G401 (cell line): ENCODE measurements around the gene PLCXD3. TPM values are rescaled to one million over a fixed set of nuclear protein-coding genes. Genes with fewer than 3 reads are reported as not detected.
"Not testable (repeated sequence)": the region's sequence is repeated elsewhere in the genome, so short reads cannot be mapped to it uniquely, and the experiment has no call there.

Experiments used
- DNase-seq: peaks from one replicate; pipeline ENCODE4 v3.0.0-alpha.2; 2015; ENCODE audit warnings: low spot score
- in situ Hi-C: cut with HindIII; loops from 2 replicates; pipeline ENCODE4 v1.10.0; 2016; ENCODE audit warnings: low sequenced_read_pairs, mixed read lengths
- total RNA-seq: library from RNA; depleted of rRNA; stranded (reverse); fragments of >200 nt; shearing (Covaris generic); gene quantifications from 2 replicates; pipeline ENCODE4 v1.2.3, GENCODE V29; 2014

The PLCXD3 gene
- total RNA-seq, 1 experiment from 2014 or later: not detected

DNA sequence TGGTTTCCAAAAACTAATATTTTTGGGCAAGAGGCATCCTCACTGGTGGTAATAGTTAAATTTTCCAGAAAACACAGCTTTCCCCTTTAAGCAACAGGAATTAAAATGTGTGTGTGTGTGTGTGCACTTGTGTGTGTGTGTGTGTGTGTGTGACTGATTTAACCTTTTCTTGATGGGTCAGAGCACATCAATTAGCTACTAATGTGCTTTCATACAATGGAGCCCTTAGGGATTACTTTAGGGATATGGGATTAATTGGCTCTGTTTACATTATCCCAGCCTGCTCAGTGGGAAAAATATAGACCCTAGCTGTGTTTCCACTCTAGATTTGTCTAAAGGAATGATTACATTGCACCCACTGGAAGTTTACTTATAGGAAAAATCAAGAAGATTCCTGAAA, 6.5 kb downstream of the PLCXD3 start:
- DNase-seq: no peak
- in situ Hi-C loops: no loop called here

DNA sequence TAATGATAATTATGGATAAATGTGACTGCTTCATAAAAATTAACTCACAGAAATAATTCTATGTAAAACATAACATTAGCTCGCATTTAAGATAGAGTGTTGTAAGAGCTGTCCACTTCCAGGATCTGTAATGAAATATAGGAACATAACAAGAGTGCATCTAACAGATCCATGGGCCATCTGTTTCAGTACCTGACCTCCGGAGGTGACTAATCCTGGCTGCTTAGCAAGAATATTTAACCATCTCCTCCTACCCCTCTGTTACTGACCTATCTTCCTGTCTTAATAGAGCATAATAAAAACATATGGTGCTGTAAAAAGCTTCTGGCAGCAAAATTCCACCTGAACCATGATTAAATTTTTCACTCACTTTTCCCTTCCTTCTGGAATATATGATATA, 7.1 kb downstream of the PLCXD3 start:
- in situ Hi-C loops: no loop called here
- DNase-seq: peak; percentile 98

DNA sequence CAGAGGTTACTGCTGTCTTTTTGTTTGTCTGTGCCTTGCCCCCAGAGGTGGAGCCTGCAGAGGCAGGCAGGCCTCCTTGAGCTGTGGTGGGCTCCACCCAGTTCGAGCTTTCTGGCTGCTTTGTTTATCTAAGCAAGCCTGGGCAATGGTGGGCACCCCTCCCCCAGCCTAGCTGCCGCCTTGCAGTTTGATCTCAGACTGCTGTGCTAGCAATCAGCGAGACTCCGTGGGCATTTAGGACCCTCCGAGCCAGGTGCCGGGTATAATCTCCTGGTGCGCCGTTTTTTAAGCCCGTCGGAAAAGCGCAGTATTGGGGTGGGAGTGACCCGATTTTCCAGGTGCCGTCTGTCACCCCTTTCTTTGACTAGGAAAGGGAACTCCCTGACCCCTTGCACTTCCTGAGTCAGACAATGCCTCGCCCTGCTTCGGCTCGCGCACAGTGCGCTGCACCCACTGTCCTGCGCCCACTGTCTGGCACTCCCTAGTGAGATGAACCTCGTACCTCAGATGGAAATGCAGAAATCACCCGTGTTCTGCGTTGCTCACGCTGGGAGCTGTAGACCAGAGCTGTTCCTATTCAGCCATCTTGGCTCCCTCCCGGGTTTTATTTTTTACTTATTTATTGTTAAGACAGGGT, 16.8 kb downstream of the PLCXD3 start:
- in situ Hi-C loops, DNase-seq: not testable (repeated sequence)

DNA sequence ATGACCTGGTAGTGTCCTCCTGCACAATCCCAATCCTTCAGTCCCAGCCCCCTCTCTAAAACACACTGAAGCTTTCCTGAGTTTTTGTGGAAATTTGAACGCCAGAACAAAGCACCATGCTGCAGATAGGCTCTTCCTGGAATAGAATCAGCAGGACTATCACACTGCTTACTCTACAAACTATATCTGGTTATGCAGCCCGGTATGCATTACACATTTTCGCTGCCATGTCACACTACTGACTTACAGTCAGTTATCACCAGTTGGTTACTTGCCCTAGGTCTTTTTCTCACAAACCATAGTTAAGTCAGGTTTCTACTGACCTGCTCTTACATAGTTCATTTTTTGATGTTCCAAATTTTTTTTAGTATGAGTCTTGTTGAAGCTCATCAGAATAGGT, 24.9 kb downstream of the PLCXD3 start:
- in situ Hi-C loops: no loop called here
- no peak for DNase-seq

DNA sequence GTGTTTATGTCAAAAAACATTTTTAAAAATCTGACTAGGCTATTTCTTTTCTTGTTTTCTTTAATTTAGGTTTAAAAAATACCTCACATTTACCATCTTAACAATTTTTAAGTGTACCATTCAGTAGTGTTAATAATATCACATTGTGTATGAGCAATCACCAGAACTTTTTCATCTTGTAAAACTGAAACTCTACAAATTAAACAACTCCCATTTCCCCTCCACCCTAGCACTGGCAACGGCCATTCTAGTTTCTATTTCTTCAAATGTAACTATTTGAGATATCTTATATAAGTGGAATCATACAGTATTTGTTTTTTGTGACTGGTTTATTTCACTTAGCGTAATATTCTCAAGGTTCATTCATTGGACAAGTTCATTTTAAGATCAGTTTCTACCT, 27.7 kb downstream of the PLCXD3 start:
- no peak for DNase-seq
- in situ Hi-C loops: no loop called here

DNA sequence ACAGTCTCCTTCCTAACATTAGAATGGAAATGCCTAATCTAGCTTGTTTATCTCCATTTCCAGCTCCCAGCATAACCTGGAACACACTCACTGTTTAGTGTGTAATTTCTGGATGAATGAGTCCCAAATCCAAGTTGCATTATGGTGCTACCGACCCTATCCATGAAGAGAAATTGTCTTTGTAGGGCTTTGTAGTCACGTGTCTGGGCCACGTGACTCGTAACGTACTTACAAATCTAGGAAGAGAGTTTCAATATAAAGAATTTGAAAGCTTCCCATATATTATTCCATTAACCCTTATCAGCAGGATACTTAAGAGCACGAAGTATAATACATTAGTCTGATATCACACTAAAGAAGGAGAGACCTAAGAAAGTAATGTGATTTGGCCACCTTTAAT, 28.2 kb downstream of the PLCXD3 start:
- in situ Hi-C loops: no loop called here
- DNase-seq: peak; percentile 37

DNA sequence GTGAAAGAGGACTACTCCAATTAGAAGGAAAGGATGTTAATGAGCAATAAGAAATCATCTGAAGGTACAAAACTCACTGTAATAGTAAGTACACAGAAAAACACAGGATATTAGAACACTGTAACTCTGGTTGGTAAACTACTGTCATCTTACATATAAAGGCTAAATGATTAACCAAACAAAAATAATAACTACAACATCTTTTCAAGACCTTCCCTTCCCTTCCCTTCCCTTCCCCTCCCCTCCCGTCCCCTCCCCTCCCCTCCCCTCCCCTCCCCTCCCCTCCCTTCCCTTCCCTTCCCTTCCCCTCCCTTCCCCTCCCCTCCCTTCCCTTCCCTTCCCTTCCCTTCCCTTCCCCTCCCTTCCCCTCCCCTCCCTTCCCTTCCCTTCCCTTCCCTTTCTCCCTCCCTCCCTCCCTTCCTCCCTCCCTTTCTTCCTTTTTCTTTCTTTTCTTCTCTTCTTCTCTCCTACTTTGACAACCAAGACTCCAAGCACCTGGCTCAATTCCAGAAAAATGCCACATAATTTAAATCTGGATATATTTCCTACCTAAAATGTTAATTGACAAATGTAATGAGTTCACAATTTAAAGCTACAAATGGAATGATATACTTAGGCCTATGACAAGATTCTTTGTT, 38.7 kb downstream of the PLCXD3 start:
- in situ Hi-C loops: not testable (repeated sequence)

DNA sequence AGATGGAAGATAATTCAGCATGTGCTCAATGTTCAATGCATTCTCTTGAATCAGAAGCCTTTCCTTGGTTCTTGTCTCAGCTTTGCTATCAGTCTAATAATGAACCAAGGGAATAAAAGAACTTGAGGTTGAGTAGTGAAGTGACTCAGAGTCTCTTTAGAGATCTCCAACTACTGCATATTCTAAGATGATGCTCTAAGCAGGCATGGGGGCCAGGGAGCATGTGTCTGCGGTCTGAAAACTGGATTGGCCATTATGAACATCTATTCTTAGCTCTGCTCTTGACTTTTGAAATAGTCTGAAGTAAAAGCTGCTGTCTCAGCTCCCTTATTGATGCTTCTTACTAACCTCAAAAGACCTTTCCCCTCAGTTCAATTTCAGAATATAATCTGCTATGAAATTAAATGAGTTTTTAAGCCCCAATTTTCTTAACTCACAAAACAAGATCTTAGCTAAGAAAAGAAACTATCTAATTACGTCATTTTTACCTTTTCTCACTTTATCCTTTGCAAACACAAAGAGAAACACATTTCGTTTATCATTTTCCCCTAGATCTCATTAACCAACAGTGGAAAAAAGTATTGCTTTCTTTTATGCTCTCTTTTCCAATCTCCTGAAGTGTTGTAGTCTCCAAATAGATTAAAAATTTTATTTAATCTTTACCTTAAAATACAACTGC, 44.8 kb downstream of the PLCXD3 start:
- DNase-seq: no peak
- in situ Hi-C loops: no loop called here

More for the DNA sequence above, 38.7 kb downstream of the PLCXD3 start:
- not testable (repeated sequence) for DNase-seq

DNA sequence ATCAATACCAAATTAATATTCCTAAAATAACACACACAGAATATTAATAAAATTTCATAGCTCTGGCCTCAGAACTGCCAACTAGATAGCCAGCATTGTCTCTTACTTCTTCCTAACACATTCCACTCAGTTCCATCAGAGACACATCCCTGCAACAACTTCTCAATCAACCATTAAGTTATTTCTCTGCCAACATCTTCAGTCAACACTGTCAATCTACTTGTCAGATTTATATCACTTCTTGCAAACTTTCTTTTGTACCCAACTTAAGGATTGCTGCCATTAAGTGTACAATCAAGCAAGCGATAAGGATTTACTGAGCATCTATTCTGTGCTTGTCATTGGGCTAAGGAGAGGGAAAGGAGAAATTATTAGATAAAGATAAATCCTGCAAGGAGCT, 50.8 kb downstream of the PLCXD3 start:
- in situ Hi-C loops: no loop called here
- DNase-seq: no peak

DNA sequence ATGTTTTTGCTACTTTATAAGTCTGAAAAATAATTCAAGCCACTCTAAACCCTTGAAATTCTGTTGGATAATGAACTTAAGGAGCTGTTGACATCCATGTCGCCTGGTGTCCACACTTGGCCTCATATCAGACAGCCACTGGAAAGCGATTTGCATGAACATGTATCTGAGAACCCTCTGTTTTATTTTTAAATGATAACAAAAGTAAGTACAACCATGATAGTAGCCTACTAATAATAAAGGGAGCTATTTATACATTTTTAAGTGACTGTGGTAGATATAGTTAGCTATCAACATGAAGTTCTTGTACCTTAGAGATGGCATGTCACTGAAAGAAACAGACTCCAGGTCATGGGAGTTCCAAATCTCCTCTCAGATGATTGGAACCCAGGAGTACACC, 53.3 kb downstream of the PLCXD3 start:
- in situ Hi-C loops: no loop called here
- DNase-seq: no peak

DNA sequence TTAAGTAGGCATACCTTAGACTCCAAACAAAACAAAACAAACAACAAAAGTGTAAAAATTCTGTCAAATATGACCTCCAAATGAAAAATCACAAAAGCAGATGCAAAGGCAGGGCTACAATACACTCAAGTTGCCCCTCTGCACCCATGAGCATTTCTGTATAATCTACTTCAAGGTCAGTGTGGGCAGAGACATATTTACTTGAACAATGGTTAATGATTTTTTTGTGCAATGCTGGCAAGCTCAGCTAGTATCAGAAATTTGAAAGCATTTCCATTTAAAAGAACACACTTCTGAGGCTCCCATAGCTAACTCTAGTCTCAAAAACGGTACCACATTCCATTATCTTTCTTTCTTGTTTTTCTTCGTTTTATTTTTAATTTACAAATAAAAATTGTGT, 57.9 kb downstream of the PLCXD3 start:
- DNase-seq: no peak
- in situ Hi-C loops: no loop called here

DNA sequence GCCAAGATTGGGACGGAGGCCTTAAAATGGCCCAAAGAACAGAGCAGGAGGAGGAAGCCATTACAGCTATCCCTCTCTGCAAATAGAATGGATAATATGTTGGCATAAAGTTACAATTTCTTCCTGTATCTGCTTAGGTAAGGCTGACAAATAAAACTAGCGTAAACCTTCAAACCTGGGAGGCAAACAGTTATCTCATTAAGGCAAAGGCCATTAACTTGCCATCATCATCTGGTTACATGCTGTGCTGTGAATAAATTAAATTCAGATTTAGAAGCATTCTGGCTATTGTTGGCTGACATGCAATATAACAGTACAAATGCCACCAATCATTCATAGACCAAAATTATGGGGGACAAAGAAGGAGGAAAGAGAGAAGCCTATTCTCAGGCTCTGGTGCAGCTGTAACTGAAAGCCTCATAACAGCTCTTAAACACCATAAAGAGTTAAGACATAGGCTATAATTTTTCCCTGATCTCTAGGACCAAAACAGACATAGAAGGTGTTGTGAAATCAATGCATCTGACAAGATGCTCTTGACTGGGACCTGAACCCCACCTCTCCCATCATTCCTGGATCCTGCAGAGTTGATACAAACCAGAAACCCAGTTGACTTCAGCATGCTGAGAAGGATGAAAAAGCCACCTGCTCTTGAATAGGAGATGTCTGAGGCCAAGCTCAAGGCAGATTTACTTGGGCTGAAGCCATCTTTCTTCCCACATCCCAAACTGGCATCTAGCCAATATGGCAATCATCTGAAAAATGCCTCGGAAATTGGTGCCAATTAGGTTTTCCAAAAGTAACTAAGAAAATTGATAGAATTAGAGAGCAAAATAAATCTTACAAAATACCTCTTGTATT, 62.5 kb downstream of the PLCXD3 start:
- in situ Hi-C loops: no loop called here
- DNase-seq: peak; percentile 72

DNA sequence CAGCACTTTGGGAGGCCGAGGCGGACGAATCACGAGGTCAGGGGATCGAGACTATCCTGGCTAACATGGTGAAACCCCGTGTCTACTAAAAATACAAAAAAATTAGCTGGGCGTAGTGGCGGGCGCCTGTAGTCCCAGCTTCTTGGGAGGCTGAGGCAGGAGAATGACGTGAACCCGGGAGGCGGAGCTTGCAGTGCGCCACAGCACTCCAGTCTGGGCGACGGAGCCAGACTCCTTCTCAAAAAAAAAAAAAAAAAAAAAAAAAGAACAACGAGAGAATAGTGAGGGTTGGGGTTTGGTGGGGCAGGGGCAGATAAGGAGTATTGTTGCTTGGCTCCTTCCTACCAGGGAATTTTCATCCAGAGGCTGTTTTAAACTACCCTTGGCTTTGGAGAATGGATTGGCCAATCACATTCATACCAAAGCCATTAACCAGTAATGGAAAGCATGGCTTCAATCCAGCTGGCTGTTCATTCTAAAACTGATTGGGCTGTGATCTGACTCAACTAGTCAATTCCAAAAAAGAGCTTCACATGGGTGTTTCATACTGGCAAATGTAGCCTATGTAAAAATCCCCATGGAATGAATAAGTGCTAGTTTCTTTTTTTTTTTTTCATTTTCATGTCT, 64.4 kb downstream of the PLCXD3 start:
- DNase-seq: no peak
- in situ Hi-C loops: no loop called here

DNA sequence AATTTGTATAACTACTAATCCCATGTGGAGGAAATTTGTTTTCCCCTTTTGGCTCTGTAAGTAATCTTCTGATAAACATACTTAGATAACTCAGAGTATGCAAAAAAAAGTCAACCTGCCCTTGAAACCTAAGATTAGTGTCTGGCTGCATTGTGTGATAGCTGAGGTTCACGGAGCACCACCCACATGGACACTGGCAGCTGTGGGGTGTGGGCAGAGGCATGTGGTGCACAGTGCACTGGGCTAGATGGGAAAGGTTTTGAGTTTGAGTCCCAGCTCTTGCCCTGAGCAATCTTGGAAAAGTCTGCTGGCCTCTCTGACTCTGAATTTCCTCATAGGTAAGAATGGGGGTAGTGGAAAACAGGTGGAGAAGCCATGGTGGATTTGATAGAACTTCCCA, 75.1 kb downstream of the PLCXD3 start:
- in situ Hi-C loops: no loop called here
- DNase-seq: no peak

DNA sequence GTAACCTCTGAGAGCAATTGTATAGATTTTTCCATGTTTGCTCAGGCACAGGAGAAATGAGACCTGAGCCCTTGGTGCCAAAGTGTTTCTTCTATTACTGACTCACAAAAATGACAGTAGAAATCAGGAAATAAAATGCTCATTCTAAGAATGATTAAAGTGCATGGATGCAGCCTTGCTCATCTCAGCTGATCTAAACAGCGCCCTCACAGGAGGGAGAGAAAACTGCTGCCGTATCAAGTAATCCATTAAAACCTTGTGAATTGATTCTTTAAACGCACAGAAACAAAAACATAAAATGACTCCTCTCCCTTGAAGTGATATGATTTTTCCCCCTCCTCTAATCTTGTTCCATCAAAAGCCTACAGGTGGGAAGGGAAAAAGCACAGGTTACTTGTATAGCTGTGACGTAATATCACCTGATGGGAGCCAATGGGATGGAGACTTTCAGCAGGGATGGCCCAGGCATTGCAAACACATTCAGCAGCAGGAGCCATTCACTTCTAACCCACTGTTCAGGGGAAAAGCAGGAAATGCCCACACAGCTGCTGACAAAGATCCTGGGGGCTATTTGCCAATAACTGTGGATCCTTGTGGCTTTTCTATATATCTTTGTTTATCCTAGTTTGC, 76.7 kb downstream of the PLCXD3 start:
- DNase-seq: no peak
- in situ Hi-C loops: no loop called here

DNA sequence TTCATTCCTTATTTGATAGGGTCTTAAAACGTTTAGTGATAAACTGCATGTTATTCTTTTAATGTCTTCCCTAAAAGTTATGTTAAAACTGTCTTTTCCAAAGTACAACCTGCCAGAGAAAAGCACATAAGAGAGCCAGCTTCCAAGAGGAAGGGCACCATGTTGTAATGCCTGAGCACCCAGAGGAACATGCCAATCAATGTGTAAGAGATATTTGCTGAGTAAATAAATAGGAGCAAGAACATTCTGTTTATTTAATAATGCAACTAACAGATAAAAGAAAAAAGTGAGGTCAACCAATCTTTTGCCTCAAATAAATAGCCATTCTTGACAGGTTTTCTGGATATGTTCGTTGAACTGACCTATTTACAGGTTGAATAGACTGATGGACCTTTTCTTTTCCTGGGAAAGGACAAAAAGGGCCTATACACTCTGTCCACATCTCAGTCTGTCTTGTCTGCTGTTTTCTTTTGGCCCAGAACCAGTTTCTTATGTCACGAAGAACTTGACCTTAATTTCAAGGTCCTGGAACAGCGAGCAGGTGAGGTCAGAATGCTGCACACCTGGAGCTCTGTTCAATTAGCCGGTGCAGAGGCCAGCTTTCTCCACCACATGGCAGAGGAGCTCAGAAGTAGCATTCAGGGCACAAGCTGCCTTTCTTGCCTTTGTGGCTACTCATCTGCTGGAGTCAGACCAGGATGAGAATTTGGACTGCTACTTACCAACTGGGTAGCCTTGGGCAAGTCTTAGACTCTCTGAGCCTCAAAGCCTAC, 77.7 kb downstream of the PLCXD3 start:
- no peak for DNase-seq
- in situ Hi-C loops: no loop called here

DNA sequence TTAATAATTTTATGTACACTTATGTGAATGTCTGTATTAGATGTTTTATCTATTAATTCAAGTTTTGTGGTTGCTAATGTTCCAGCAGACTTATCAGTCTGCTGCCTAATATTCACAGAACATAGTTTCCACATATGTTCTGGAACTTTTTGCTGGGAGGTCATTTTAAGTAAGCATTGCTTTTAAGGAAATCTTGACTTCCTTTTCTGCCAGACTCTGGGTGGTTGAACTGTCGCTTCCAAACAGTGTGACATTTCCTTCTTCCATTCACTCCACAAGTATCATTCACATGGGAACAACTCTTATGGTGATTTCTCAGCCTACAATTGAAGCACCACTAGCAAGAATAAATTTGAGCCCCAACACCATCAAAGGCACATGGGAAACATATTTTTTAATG, 82.9 kb downstream of the PLCXD3 start:
- DNase-seq: no peak
- in situ Hi-C loops: no loop called here

DNA sequence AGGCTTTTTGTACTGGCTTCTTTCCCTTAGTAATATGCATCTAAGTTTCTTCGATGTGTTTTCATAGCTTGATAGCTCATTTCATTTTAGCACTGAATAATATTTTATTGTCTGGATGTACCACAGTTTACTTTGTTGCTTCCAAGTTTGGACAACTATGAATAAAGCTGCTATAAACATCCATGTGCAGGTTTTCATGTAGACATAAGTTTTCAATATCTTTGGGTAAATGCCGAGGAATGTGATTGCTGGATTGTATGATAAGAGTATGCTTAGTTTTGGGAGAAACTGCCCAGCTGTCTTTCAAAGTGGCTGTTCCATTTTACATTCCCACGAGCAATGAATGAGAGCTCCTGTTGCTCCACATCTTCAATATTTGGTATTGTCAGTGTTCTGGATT, 84.7 kb downstream of the PLCXD3 start:
- no peak for DNase-seq
- in situ Hi-C loops: no loop called here
